HUDEP-2 (cell line): Measurements from ENCODE around the gene TMEM238.

Experiments used
- DNase-seq, 76 experiments: peaks; one replicate each; lab custom pipeline; 2025; ENCODE audit not compliant: unreplicated experiment in 76 of 76; lab: John Stamatoyannopoulos, UW

The TMEM238 gene

GRCh38 chr19:55360902-55361301, 23.2 kb downstream of the TMEM238 start:
- DNase-seq: no peak

GRCh38 chr19:55358943-55359908, 24.9 kb downstream of the TMEM238 start:
- no peak for DNase-seq

- no peak for DNase-seq
Observed at GRCh38 chr19:55358493-55358892, 25.6 kb downstream of the TMEM238 start.

- DNase-seq: peak in 1 of 76 experiments; percentile 18
Observed at GRCh38 chr19:55355213-55355821, 28.8 kb downstream of the TMEM238 start.

- DNase-seq: peak in 2 of 76 experiments; percentile 19 to 28
Observed at GRCh38 chr19:55354698-55355212, 29.3 kb downstream of the TMEM238 start, which contains the start of gene COX6B2. Gene COX6B2 (minus strand): TSS chr19:55354719. CDS start chr19:55354521, 198 bp downstream.

- peak in 62 of 76 experiments; percentile 25 to 95 (median 70) for DNase-seq
Observed at GRCh38 chr19:55353803-55354697, 30.0 kb downstream of the TMEM238 start.

GRCh38 chr19:55353356-55353802, 30.7 kb downstream of the TMEM238 start:
- DNase-seq: no peak

GRCh38 chr19:55352549-55353145, 31.4 kb downstream of the TMEM238 start:
- no peak for DNase-seq

GRCh38 chr19:55352040-55352439, 32.1 kb downstream of the TMEM238 start:
- DNase-seq: no peak

GRCh38 chr19:55350620-55351315, 33.3 kb downstream of the TMEM238 start:
- DNase-seq: no peak

- no peak for DNase-seq
Observed at GRCh38 chr19:55348317-55349034, 35.6 kb downstream of the TMEM238 start.

GRCh38 chr19:55347442-55348009, 36.6 kb downstream of the TMEM238 start:
- no peak for DNase-seq

- DNase-seq: no peak
Observed at GRCh38 chr19:55346725-55347441, 37.2 kb downstream of the TMEM238 start.

GRCh38 chr19:55345818-55346724, 38.0 kb downstream of the TMEM238 start:
- peak in 74 of 76 experiments; percentile 45 to 98 (median 83) for DNase-seq

GRCh38 chr19:55345101-55345817, 38.8 kb downstream of the TMEM238 start:
- DNase-seq: no peak

- DNase-seq: peak in 48 of 76 experiments; percentile 7 to 67 (median 41)
Observed at GRCh38 chr19:55344444-55344843, 39.6 kb downstream of the TMEM238 start.
